Progenitor cell of endocrine pancreas (in vitro differentiated cells): Measurements from ENCODE around the gene CAPN2. TPM values are rescaled to one million over a fixed set of nuclear protein-coding genes. Genes with fewer than 3 reads are reported as not detected.
A peak's percentile ranks its signal among the peaks of the same experiment; 100 is the strongest.

Source experiments
- DNase-seq: peaks from one replicate; pipeline ENCODE4 v3.0.0; 2021; ENCODE audit warnings: low spot score; ENCODE audit not compliant: unreplicated experiment
- H3K27ac Mint-ChIP-seq: 2 replicates; pipeline ENCODE4 v1.8.0; 2021; ENCODE audit warnings: mild to moderate bottlenecking, moderate library complexity, mixed read lengths
- H3K27me3 Mint-ChIP-seq: 2 replicates; pipeline ENCODE4 v1.8.0; 2021; ENCODE audit warnings: mixed read lengths
- H3K36me3 Mint-ChIP-seq: 2 replicates; pipeline ENCODE4 v1.8.0; 2022; ENCODE audit warnings: mixed read lengths; ENCODE audit not compliant: insufficient read depth
- H3K4me1 Mint-ChIP-seq: 2 replicates; pipeline ENCODE4 v1.8.0; 2021; ENCODE audit warnings: low read depth, mixed read lengths
- H3K4me3 Mint-ChIP-seq: 2 replicates; pipeline ENCODE4 v1.8.0; 2021; ENCODE audit warnings: low read depth, mild to moderate bottlenecking, moderate library complexity, mixed read lengths
- H3K9me3 Mint-ChIP-seq: 2 replicates; pipeline ENCODE4 v1.8.0; 2021; ENCODE audit warnings: low read depth, mixed read lengths
- CTCF ChIP-seq: fragments of 200-600 bp; sonication (generic); IDR thresholded peaks from one replicate; pipeline ENCODE4 v1.5.0; 2021; ENCODE audit warnings: antibody characterized with exemption, mild to moderate bottlenecking; ENCODE audit not compliant: unreplicated experiment
- total RNA-seq: library from RNA; stranded (reverse); gene quantifications from 2 replicates; pipeline ENCODE4 v1.2.1, GENCODE V29; 2021

The CAPN2 gene
- total RNA-seq, 1 donor from 2014 or later: 20.3 TPM

GRCh38 chr1:223727541-223727940 lies 15.2 kb downstream of the CAPN2 start:
- Mint-ChIP-seq H3K4me1 (peaks cover 20% of the 10 kb centered on the region), H3K9me3 (peaks cover 3% of the 10 kb centered on the region), H3K27me3 (peaks cover 76% of the 10 kb centered on the region), H3K36me3 (peaks cover 5% of the 10 kb centered on the region), H3K27ac (no peak overlapping the region), H3K4me3 (no peak overlapping the region)
- DNase-seq: no peak
- no peak for TF ChIP-seq CTCF

GRCh38 chr1:223729906-223730305 lies 17.6 kb downstream of the CAPN2 start:
- H3K27me3 Mint-ChIP-seq: peaks cover 85% of the 10 kb centered on the region
- no peak for TF ChIP-seq CTCF
- no peak overlapping the region for H3K27ac Mint-ChIP-seq
- H3K36me3 Mint-ChIP-seq: peaks cover 2% of the 10 kb centered on the region
- peaks cover 3% of the 10 kb centered on the region for H3K9me3 Mint-ChIP-seq
- H3K4me3 Mint-ChIP-seq: no peak overlapping the region
- no peak for DNase-seq
- H3K4me1 Mint-ChIP-seq: peaks cover 34% of the 10 kb centered on the region

GRCh38 chr1:223730479-223731132 lies 18.3 kb downstream of the CAPN2 start:
- H3K4me3 Mint-ChIP-seq: no peak overlapping the region
- H3K27ac Mint-ChIP-seq: peak overlapping the region; percentile 20
- peaks cover 2% of the 10 kb centered on the region for H3K36me3 Mint-ChIP-seq
- H3K27me3 Mint-ChIP-seq: peaks cover 81% of the 10 kb centered on the region
- TF ChIP-seq CTCF: no peak
- DNase-seq: no peak
- peaks cover 34% of the 10 kb centered on the region for H3K4me1 Mint-ChIP-seq
- peaks cover 3% of the 10 kb centered on the region for H3K9me3 Mint-ChIP-seq

- no peak for TF ChIP-seq CTCF
- Mint-ChIP-seq H3K4me1 (peaks cover 33% of the 10 kb centered on the region), H3K36me3 (peaks cover 2% of the 10 kb centered on the region), H3K4me3 (no peak overlapping the region), H3K27ac (peak overlapping the region; percentile 26), H3K9me3 (peaks cover 3% of the 10 kb centered on the region), H3K27me3 (peaks cover 78% of the 10 kb centered on the region)
- no peak for DNase-seq
Observed at GRCh38 chr1:223731133-223731770, 18.9 kb downstream of the CAPN2 start.

GRCh38 chr1:223732993-223733798 lies 20.9 kb downstream of the CAPN2 start:
- no peak overlapping the region for H3K4me3 Mint-ChIP-seq
- peaks cover 2% of the 10 kb centered on the region for H3K36me3 Mint-ChIP-seq

More at GRCh38 chr1:223732993-223733798, 20.9 kb downstream of the CAPN2 start:
- H3K27me3 Mint-ChIP-seq: peaks cover 67% of the 10 kb centered on the region
- peaks cover 30% of the 10 kb centered on the region for H3K4me1 Mint-ChIP-seq
- DNase-seq: no peak
- TF ChIP-seq CTCF: no peak
- peaks cover 3% of the 10 kb centered on the region for H3K9me3 Mint-ChIP-seq
- H3K27ac Mint-ChIP-seq: peak overlapping the region; percentile 60
